GM18517 (cell line): ENCODE results near the gene GNRHR.
"Not testable (repeated sequence)": the region's sequence is repeated elsewhere in the genome, so short reads cannot be mapped to it uniquely, and the experiment has no call there.

Source experiments
- ATAC-seq: cut with Tn5 transposase; IDR thresholded peaks from one replicate; pipeline ENCODE4 v1.9.1; 2021; ENCODE audit warnings: mild to moderate bottlenecking, moderate library complexity; ENCODE audit not compliant: unreplicated experiment

GNRHR gene, protein sequence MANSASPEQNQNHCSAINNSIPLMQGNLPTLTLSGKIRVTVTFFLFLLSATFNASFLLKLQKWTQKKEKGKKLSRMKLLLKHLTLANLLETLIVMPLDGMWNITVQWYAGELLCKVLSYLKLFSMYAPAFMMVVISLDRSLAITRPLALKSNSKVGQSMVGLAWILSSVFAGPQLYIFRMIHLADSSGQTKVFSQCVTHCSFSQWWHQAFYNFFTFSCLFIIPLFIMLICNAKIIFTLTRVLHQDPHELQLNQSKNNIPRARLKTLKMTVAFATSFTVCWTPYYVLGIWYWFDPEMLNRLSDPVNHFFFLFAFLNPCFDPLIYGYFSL

DNA sequence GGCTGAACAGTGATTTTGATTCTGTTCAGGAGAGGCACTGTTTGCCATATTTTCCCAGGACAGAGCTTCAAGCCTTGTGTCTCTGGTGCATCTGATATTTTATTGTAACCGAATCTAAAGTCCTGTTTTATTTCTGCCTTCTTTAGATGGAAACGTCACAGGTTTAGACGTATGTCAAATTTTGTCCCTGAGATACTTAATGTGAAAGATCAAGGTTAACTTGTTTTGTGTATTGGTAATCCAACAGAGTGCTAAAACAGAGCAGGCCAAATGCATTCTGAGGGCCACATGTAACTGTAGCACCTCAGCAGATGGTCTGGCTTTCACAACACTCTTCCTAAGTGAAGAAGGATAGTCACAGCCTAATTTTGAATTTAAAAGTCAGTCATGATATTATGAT, at the start of gene GNRHR:
Gene GNRHR, minus strand, starts transcription at position 101 of the 400 bp plus-strand sequence. Its CDS starts 53 bp downstream, at position 48.
- ATAC-seq: no peak

DNA sequence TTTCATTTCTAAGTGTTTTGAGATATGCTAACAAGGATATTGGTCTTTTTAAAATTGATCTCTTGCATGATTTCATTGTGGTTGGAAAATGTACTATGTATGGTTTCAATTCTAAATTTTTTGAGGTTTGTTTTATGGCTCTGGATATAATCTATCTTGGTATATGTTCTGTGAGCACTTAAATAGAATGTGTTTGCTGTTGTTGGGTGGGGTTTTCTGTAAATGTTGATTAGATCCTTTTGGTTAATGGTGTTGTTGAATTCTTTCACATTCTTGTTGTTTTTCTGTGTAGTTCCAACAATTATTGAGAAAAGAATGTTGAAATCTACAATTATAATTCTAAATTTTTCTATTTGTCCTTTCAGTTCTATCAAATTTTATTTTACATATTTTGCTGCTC, 42.6 kb upstream of the GNRHR start:
- ATAC-seq: no peak

DNA sequence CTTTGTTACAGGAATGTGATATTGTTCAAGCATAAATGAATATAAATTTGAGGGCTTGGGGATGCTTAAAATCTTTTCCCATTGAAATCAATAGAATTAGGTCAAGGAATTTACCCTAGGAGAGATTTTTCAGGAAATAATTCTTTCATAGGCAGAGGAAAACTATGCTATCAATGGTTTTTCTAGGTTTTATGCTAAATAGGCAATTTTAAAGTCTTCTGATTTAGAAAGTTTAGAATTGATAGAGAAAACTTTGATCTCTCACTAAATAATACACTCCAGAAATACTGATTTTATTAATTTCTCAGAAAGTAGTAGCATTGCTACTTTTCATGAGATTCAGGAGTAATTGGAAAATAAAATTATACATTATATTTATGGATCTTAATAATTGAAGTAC, 36.5 kb upstream of the GNRHR start:
- ATAC-seq: no peak

DNA sequence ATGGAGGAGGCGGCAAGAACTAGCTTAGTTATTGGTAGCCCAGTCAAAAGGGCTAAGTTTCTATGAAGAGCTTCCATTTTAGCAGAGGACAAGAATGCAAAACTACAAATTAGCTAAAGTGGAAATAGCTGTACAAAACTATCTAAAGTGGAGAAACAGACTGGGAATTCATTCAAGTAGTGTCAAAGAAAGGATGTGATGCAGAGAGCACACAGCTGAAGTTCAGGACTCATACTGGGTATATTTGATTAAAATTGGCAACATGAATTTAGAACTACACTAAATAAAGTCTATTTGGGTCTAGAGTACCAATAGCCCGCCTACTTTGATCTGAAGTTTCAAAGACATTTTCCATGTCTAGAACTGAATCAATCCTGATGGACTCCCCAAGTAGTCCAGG, 33.1 kb upstream of the GNRHR start:
- ATAC-seq: no peak

DNA sequence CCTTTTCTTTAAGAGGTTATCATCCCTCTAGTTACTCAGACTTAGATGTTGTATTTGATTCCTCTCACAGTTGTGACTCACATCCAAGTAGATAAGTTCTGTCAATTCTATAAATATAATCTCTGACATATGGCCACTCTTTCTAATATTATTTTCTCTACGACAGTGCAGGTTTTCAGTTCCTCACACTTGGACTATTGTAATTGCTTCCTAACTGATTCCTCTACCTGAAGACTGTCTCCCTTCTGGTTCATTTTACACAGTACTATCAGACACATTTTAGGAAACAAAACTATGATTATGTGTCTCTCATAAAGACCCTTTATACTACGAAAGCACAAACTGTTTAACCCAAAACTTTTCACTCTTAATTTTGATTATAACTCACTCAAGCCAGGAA, 31.3 kb upstream of the GNRHR start:
- no peak for ATAC-seq

DNA sequence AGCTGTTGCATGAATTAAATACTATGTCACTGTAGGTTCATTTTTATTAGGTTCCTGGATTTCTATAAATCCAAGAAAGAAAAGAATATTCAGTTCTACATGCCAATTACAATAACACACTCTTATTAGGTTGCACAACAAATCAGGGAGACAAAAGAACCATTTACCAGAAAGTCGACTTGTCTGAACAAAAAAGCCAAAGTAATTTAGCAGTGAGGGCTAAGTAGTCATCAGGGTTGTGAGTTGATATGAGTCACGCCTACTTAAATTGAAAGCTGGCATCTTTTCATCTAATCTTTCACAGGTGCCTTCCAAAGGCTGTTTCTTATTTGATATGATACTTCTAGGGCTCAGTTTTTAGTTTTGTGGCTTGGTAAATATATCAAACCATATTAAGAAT, 25.4 kb upstream of the GNRHR start:
- no peak for ATAC-seq

DNA sequence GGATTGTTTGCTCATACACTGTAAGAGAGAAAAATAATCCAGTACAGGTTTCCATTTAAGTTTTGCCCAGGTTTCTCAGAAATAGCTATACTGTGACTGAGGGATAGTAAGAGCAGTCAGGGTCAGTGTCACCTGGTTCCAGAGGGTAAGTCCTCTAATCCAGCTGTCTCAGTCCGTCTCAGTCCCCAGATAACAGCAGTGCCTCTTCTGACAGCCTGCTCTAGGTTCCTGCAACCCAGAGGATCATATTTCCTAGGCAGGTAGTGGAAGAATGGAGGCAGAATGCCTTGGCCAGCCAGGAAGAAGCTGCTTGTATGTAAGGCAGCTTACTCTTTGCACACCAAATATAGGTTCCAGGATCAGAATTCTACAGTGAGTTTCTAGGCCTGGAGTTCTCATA, 22.6 kb upstream of the GNRHR start:
- no peak for ATAC-seq

DNA sequence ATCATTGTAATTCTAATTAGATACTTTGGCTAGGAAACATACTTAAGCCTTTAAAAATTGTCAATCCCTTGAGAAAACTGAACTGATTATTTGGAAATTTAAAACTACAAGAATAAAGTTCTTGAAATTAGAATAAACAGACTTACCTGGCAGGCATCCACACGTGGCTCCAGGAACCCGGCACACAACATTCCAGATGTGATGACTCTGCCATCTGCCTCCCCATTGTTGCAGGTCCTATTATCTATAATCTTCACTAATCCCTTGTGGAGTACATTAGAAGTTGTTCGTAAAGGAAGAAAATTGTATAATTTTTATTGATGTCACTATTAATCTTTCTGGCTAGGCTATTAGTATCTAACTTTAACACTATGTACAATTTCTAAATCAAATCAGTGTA, 16.2 kb upstream of the GNRHR start:
- ATAC-seq: no peak

DNA sequence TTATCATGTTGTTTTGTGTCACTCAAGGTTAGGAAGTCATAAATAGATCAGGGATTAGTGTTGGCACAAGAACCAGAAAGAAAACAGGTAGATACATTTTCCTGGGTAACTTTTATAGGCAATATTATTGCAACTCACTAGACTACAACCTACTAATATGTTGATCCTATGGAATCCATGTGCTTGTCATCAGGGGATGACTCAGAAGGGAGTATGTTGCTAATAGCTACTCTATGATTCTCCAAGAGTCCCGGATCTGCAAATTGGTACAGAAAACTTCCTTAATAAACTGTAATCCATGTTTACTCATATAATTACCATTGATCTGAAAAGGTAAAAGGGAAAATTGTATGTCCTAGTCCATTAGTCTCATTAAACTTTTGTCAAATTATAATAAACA, 11.7 kb upstream of the GNRHR start:
- no peak for ATAC-seq

DNA sequence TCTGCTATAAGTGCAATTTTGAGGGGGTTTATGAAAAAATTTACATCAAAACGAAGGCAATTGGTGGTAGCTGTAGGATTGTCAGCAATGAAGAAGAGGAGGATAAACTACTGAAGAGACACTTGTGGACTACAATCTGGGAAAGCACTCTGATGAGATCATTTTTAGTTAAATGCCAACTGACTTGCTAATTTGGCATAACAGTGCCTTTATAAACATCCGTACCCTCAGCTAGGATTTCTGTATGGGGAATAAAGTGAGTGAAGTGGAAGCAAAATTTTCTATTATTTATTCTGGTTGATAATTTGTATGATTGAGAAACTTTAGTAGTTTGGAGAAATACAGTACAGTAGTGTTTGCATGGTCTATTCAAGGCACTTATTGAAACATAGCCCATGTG, 11.2 kb upstream of the GNRHR start:
- no peak for ATAC-seq

DNA sequence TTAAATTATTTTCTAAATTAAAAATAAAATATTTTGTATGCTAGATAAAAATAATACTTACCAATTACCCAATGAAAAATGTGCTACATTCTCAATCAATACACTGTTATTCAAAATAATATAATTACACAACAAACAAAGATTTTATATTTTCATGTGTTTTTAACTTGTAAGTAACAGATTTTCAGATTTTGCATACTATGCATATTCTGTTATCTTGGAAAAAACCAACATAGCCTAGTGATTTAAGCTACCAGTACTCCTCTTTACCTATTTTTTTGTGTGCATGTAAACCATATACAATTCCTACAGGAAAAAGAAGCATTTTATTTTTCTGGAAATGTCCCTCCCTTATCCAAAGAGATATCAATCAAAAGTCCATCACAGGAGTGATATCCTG, 10.0 kb upstream of the GNRHR start:
- no peak for ATAC-seq

DNA sequence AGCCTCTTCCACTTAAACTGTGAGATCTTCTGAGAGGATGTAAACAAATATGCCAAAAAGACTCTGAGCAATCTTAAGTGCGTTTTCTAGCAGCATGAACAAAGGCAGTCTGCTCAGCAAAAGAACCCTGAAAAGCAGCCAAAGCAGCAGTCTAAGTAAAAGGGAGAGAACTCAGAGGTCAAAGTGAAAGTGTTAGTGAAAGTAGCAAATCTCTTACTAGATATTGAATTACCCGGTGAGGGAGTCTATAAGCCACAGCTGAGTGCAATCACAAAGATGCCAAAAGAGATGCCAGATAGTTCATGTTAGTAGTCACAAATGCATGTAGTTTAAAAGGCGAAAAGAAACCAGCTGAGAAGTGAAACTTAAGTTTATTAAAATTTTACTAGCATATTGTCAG, 7.9 kb upstream of the GNRHR start:
- peak; percentile 99 for ATAC-seq

DNA sequence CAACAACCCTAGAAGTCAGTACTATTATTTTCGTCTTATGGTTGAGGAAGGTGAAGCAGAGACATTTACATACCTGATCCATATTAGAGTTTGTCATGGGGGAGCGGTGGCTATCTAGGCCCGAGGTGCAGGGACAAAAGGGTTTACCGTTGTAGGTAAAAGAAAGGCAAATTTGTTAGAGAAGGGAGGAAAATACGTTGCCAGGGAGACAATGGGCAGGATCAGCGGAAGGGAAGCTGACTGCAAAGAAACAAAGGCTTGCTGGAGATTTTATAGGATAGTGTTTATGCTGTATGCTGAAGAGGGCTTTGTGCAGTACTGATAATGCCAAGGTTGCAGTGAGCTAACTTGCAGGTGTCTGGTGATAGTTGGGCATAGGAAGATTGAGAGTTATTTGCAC, 2.8 kb upstream of the GNRHR start:
- ATAC-seq: not testable (repeated sequence)

DNA sequence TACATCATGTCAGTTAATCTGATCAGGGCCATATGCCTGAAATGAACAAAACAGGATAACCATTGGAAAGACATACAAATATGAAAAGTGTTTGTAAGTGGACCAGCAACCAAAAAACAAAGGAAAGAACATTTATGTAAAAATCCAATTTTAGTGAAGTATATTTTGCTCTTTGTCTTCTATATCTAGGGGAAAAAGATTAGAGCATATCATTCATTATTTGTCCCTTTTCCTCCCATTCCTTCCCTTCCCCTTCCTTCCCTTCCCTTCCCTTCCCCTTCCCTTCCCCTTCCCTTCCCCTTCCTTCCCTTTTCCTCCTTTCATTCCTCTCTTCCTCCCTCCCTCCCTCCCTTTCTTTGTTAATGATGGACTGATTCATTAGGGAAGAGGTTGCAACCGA, 1.8 kb upstream of the GNRHR start:
- no peak for ATAC-seq

DNA sequence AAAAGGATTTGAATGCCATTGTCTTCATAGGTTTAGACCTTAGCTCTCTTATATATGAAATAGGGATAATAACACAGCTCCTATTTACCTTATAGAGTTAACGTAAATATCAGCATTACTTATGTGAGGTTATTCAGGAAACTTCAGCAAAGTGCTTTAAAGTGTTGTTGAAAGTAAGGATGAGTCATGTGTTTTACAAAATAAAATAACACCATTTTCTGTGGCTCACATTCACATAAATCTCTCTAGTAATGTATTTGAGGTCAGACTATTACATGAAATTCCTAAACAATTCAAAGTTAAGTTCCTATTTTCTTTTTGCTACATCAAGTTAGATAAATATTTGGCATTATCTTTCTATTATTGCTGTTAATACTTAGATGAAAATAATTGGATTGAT, 2.9 kb downstream of the GNRHR start:
- no peak for ATAC-seq

DNA sequence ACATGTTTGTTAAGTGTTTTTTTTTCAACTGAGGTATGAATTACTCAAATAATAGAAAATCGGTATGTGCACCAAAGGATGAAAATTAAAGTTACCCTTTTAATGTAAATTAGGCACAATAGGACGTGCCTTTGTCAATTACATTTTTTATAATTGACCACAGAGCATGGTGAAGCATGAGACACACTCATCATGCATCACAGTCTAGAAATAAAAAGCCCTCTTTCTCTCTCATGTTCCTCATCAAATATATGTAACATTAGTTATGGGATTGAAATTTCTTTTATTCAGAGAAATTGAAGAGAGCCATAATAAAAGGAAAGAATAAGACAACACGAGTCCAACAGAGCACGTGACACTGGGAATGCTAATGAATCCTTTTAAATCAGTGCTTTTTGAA, 3.5 kb downstream of the GNRHR start:
- no peak for ATAC-seq

DNA sequence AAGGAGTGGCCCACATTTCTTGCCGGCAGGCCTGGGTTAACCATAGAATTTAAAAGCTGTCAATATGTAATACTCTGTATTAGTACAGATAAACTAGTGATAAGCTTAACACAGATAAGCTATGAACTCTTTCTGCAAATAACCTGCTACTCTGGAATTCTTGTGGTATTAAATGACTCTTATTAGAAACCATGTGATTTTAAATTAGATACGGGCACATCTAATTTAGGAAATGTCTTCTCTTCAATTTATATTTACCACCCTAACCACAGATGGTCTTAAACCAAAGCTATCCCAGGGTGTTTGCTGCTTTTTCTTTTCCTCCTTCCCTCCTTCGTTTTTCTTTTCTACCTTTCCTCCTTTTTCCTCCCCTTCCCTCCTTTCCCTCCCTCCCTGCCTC, 4.9 kb downstream of the GNRHR start:
- ATAC-seq: no peak

DNA sequence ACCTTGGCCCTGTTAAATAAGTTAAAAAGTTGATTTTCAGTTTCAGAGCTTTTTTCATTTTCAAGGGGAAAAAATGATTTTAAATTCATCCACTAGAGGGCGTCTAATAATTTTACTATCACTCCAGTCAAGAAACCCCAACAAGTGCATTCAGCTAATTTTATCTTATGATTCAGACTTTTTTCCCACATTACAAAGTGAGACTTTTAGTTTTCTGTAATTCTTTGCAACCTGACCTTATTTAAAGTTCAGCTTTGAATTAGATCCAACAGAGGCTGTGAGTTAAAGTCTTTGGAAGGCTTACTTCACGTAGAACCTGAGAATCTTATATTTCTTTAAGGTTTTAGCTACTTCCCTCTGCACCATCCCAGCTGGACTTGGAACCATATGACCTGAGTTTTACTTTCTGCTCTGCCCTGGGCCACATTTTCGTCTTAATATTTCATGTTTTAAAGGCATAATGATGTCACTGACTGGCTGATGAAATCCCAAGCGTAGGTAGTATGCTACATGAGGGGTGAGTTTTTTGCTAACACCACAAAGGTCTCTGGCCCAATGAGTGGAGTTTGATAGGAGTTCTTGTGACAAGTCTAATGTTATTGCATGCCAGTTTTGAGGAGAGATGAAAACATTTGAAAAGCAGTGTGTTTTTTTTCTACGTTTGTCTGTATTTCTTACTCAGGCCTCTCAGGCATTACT, 7.2 kb downstream of the GNRHR start:
- ATAC-seq: no peak

DNA sequence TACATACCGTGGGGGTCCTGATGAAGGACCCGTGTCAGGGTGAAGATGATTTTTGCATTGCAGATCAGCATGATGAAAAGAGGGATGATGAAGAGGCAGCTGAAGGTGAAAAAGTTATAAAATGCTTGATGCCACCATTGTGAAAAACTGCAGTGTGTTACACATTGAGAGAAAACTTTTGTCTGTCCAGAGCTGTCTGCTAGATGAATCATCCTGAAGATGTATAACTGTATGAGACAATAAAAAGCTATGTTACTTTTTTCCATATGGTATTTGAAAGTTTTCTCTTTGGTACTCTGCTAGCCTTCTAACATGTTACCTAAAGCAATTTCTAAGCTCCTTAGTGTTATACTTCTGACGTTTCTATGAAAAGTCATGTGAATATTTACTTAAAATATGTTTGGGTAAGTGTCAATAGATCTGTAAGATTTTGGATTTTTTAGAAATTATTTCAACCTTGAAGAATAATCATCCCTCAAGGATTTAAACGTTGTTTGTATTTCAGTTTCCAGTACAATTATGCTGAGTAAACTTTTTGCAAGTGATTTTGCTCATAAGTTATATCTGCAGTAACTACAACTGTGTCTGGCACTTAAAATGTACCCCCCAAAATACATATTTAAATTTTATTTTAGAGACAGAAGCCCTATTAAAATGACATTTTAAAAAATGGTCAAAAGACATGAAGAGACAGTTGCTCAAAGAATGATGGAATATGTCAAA, 9.5 kb downstream of the GNRHR start:
- ATAC-seq: no peak

DNA sequence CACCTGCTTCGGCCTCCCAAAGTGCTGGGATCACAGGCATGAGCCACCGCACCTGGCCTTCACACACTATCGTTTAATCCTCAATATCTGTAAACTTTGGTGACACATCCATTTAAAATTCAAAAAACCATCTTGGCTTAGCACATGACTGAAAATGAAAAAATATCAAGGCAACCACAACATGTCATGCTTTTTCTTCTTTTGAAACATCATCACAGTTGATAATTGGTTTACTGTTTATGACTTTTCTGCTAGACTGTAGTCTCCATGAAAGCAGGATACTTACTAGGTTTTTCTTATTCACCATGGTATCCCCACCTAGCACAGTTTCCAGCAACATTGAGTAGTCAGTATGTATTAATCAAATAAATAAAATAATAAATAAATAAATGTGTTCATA, 11.0 kb downstream of the GNRHR start:
- ATAC-seq: no peak

DNA sequence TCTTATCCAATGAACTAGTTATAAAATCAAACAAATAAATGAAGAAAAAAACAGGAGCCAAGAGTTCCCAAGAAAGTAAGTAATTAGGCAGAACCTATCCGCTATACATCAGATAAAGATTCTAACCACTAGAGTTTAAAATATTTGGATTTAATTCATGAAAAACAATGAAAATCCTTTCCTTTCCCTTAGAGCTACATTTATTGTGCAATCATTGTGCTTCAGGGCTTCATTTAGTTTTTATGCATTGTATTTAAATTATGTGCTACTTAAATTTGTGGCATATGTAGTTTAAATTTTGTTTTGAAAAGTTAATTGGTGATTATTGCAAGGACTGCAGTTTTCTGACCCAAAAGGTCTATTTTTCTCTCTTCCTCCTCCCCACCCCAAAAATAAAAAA, 17.9 kb downstream of the GNRHR start:
- ATAC-seq: no peak

DNA sequence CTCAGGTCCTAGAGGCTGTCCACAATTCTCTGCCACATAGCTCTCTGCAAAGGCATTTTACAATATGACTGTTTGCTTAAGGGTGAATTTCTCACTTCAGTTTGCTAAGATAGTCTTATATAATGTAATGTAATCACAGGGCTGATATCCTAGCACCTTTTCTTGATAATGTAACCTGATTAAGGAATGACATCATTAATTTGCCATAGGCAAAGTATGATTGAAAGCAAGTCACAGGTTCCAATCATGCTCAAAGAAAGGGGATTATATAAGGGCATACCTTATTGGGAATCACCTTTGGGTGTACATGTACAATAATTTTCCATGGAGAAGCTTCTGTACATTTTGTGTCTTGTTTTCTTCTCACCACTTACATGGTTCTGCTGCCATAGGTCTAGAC, 18.9 kb downstream of the GNRHR start:
- no peak for ATAC-seq
